ENCODE measurements around the gene MAGI2.
"Not testable (repeated sequence)": the region's sequence is repeated elsewhere in the genome, so short reads cannot be mapped to it uniquely, and the experiment has no call there.

MAGI2 gene

DNA sequence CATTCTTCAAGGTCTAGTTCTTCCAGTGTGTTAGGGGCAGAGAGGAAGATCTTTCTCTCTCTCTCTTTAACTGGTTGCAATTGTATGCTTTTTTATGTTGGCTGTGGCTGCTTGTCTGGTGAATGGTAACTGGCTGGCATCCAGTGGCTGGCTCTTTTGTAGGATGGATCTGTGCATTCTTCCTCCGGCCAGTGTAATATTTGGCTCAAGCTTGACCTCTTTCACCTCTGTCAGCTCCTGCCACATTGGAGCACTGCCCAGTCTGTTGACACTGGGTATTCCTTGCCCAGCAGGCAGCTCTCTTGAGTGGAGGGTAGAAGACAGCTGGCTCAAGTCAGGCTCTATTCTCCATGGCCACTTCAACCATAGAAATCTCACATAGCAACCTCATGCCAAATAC, 1126.6 kb downstream of the MAGI2 start:
- DNase-seq = no peak

GRCh38 chr7:78326189-78326588, 1127.3 kb downstream of the MAGI2 start:
- no peak for DNase-seq

- DNase-seq = no peak
Measured at GRCh38 chr7:78323118-78323517, 1130.3 kb downstream of the MAGI2 start.

DNA sequence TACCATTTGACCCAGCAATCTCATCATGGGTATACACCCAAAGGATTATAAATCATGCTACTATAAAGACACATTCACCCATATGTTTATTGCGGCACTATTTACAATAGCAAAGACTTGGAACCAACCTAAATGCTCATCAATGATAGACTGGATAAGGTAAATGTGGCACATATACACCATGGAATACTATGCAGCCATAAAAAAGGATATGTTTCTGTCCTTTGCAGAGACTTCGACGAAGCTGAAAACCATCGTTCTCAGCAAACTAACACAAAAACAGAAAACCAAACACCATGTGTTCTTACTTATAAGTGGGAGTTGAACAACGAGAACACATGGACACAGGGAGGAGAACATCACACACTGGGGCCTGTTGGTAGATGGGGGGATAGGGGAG, 1131.2 kb downstream of the MAGI2 start:
- not testable (repeated sequence) for DNase-seq

- no peak for DNase-seq
Measured at GRCh38 chr7:78317371-78317770, 1136.1 kb downstream of the MAGI2 start.

GRCh38 chr7:78316110-78316509, 1137.4 kb downstream of the MAGI2 start:
- DNase-seq = no peak

GRCh38 chr7:78315119-78315518, 1138.3 kb downstream of the MAGI2 start:
- no peak for DNase-seq

DNA sequence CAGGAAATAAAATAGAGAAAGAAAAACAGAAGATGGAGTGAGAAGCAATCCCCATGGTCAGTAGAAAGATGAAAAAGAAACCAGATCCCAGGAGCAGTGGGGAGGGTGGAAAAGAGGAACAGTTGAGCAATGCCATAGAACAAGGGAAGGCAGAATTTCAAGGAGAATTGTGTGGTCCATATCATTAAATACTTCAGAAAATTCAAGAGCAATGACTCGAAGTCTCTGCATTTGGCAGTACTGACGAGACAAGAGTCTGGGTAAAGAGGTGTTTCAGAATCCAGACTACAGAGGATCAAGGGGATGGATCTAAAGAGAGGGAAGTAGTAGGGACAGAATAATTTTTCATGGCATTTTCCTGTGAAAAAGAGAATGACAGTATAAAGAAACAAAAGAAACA, 1142.3 kb downstream of the MAGI2 start:
- DNase-seq = no peak

DNA sequence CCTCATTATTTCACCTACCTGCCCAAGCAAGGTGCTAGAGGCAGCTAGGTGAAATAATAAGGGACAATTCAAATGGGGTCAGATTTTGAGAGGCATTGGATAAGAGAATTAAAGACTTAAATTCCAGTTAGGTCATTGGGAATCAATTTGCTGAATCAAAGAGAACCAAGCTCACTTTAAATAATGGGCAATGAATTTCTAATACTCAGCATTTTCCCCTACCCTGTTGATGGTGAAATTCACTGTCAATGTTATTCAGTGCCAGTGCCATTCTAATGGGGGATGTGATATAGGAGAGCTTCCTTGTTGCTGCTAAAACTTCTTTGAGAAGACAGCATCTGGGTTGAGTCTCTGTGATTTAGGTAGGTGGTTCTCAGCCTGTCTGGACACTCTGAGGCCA, 1145.6 kb downstream of the MAGI2 start:
- DNase-seq = no peak

DNA sequence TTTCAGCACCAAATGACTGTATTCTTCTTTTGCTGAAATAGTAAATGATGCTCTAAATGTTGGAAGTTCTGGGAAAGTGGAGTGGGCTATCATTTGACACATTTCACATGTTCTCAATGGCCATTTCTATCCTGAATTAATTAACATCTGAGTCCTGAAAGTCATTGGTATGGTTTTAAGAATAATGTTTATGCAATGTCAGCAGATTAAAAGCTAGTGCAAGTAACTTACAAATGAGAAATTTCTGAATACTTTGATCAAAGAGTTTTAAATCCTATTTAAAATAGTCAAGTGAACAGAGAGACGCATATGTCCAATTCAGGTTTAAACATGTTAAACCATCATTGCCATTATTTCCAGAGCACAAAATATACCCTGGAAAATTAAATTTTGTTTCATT, 1146.8 kb downstream of the MAGI2 start:
- no peak for DNase-seq

- DNase-seq = no peak
Measured at GRCh38 chr7:78301407-78301806, 1152.1 kb downstream of the MAGI2 start.

DNA sequence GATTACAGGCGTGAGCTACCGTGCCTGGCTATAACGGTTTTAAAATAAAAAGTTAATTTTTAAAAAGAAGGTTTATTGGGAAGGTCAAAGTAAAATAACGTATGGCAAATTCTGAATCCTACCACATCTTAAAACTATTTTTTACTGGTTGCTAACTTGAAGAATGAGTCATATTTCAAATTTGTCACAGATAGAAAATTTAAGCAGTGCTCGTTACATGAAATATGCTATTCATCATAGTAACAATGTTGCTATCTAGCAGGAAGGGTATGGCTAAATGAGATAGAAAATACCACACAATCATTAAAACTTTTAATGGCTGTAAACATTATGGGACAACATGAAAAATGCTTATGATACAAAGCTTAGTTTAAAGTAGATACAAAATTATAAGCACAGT, 1154.4 kb downstream of the MAGI2 start:
- DNase-seq = no peak

- no peak for DNase-seq
Measured at GRCh38 chr7:78296644-78297371, 1156.7 kb downstream of the MAGI2 start.

- no peak for DNase-seq
Measured at GRCh38 chr7:78296046-78296597, 1157.3 kb downstream of the MAGI2 start.

- DNase-seq = not testable (repeated sequence)
Measured at GRCh38 chr7:78289471-78289870, 1164.0 kb downstream of the MAGI2 start.

GRCh38 chr7:78284945-78285344, 1168.5 kb downstream of the MAGI2 start:
- no peak for DNase-seq

- DNase-seq = no peak
Measured at GRCh38 chr7:78280276-78280675, 1173.2 kb downstream of the MAGI2 start.

DNA sequence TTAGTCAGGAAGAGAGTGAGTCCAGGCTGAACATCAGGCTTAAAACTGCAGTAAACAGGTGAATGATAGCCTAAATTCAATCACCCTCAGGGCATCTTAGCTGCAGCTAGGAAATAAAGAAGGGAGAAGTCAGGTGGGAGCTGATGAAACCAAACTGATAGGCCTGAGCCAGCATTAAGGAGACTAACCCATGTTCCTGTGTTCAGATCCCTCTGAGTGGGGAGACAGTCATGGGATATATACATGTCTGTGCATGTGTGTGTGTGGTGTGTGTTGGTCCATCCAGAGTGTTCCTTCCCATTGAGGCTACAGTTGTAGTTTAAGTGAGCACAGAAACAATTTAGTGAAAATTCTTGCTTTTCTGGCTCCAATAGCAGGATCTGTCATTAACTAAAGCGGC, 1174.0 kb downstream of the MAGI2 start:
- DNase-seq = no peak

DNA sequence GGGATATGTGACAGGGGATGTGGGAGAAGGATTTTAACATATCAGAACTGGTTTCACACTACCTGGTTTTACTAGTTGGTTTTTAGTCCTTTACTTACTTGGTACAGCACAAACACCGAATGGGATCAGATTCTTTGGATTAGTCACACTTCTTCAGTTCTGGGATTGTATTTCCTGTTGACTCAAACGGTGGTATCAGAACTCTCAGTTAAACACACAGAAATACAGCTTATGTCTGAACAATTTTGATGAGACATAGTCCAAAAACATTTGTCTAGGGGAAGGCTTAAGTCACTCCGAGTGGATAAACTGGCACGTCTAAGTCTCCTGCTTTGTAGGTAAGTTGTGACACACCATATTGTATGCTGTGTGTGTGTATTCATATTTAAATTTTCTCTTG, 1174.4 kb downstream of the MAGI2 start:
- no peak for DNase-seq

GRCh38 chr7:78267141-78267540, 1186.3 kb downstream of the MAGI2 start:
- DNase-seq = no peak

- DNase-seq = no peak
Measured at GRCh38 chr7:78265486-78265885, 1188.0 kb downstream of the MAGI2 start.

- DNase-seq = no peak
Measured at GRCh38 chr7:78265071-78265470, 1188.4 kb downstream of the MAGI2 start.

DNA sequence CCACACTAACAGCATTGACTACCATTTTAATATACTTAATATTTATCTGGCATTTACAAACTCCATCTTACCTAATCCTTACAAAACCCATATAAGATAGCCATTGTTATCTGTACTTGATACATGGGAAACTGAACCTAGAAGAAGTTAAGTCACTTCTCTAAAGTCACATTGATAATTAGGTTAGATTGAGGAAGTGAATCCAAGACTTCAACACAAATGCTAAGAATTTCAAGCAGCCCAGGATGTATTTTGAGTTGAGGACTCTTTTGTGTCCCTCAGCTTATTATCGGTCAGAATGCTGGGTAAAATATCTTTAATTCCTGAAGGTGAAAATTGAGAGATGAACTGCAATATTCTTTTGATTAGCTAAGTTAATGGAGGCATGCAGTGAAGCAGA, 1189.4 kb downstream of the MAGI2 start:
- no peak for DNase-seq

DNA sequence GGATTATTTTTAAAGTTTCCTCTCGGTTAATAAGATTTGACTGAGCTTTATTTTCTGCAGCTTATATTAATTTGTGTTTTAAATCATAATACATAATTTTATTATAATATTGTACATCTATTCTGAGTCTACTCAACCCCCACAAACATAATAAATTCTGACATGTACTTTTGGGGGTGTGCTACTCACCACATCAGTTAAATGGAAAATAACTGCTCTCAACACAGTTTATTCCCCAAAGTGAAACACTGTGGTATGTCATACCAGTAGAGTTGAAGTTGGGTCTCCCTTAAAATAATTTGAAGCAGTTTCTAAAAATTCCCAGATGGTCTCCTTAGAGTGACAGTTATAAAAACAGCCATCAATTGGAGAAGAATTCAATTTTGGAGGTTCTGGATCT, 1191.7 kb downstream of the MAGI2 start:
- DNase-seq = no peak

DNA sequence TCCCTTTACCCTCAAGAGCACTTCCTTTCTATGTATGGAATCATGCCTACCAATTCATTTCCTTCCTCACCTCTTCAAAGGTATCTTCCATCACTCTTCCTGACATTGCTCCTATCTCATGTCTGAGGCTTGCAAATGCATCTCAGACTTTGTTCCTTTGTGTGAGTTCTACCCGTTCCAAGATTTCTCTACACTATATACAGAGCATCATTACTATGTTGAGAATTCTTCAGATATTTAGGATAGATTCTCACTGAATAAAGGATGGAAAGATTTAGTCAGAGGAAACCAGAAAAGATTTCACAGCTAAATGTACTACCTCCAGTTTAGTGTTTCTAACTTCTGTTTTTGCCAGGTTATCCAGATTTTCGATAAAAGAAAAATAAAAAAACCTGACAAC, 1192.2 kb downstream of the MAGI2 start:
- no peak for DNase-seq

Data from NCI-H524 (cell line).